ENCODE measurements around the gene DCD.

The DCD gene

GRCh38 chr12:54605138-54605970, 42.8 kb downstream of the DCD start:
- no peak for DNase-seq

- DNase-seq, result no peak
Measured at GRCh38 chr12:54604436-54604835, 43.7 kb downstream of the DCD start.

GRCh38 chr12:54603872-54604271, 44.3 kb downstream of the DCD start:
- DNase-seq, result no peak

GRCh38 chr12:54603173-54603814, 44.9 kb downstream of the DCD start:
- peak; percentile 58 for DNase-seq

- no peak for DNase-seq
Measured at GRCh38 chr12:54602661-54603060, 45.5 kb downstream of the DCD start.

GRCh38 chr12:54601841-54602240, 46.3 kb downstream of the DCD start:
- no peak for DNase-seq

GRCh38 chr12:54598970-54599369, 49.2 kb downstream of the DCD start:
- DNase-seq, result no peak

GRCh38 chr12:54596526-54596946, 51.6 kb downstream of the DCD start:
- DNase-seq, result peak; percentile 44

GRCh38 chr12:54595471-54595870, 52.7 kb downstream of the DCD start:
- DNase-seq, result no peak
